Measurements from ENCODE around the gene USP30.

Gene USP30

DNA sequence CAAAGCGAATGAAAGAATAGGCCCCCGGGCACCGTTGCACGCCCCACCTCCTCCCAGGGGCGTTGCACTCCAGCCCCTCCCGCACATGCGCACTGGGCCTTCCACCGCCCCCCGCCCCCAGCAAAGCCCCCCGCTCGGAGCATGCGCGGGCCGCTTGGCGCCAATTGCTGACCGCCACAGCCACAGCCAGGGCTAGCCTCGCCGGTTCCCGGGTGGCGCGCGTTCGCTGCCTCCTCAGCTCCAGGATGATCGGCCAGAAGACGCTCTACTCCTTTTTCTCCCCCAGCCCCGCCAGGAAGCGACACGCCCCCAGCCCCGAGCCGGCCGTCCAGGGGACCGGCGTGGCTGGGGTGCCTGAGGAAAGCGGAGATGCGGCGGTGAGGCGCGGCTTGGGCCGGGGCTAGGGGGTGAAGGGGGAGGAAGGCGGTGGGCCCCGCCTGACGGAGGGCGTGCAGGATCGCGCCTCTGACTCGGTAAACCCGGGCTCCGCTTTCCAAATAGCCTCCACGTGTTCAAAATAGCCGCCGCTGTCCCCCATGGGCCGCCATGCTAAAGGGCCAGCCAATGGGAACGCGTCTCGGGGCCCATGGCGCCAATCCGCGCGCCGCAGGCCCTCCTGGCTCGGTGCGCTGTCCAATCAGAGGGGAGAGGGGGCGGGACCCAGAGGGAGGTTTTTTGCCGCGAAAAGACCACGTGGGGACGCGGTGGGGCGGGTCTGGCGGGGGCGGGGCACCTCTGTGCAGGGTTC, 45.2 kb downstream of the USP30 start, which contains the start of gene UNG:
UNG (plus strand) TSS at position 163 of the 748 bp plus-strand sequence; CDS start at position 246, 83 bp downstream.
- peak; percentile 100 for DNase-seq (ENCODE audit: low spot score)

DNA sequence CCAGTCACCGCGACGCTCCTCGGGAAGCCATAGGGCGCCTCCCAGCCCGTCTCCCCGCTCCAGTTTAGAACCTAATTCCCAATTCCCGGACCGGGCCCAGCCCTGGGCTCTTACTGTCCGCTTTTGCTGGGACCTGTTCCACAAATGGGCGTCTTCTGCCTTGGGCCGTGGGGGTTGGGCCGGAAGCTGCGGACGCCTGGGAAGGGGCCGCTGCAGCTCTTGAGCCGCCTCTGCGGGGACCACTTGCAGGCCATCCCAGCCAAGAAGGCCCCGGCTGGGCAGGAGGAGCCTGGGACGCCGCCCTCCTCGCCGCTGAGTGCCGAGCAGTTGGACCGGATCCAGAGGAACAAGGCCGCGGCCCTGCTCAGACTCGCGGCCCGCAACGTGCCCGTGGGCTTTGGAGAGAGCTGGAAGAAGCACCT, 45.8 kb downstream of the USP30 start:
- DNase-seq (ENCODE audit: low spot score), result peak; percentile 47

DNA sequence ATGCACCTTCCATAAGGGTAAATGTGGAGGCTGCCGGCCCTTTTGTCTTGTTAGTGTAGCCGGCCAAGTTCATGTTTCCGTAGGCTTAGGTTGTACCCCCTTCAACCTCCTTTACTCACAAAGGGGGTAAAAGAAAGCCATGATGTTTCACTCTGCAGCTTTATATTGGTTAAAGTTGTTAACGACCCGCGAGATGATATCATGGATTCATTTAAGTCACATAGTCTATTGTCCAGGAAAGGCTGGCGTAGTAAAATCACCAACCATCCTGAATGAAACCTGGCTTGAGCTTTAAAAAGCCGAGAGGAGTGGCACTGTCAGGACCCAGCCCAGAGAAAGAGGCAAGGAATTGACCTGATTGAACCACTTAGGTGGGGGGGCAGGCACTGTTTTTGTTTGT, 46.3 kb downstream of the USP30 start:
- DNase-seq (ENCODE audit: low spot score), result peak; percentile 27

DNA sequence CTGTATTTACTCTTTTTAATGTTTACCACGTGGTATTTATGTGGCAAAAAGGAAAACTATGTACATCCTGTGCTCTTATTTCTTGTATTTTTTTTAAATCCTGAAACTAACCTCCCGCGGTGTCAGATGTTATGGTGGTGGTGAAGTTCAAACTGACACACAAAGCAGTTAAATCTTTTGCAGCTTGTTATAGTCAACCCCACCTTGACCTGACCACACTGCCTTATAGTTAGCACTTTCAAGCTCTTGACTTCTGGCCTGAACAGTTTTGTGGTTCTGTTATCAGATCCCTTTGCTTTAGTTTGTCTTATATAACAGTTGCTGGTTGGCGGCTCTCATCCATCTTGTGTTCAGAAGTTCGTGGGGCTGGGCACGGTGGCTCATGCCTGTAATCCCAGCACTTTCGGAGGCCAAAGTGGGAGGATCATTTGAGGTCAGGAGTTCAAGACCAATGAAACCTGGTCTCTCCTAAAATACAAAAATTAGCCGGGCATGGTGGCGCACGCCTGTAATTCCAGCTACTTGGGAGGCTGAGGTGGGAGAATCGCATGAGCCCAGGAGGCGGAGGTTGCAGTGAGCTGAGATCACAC, 47.1 kb downstream of the USP30 start:
- no peak for DNase-seq (ENCODE audit: low spot score)

DNA sequence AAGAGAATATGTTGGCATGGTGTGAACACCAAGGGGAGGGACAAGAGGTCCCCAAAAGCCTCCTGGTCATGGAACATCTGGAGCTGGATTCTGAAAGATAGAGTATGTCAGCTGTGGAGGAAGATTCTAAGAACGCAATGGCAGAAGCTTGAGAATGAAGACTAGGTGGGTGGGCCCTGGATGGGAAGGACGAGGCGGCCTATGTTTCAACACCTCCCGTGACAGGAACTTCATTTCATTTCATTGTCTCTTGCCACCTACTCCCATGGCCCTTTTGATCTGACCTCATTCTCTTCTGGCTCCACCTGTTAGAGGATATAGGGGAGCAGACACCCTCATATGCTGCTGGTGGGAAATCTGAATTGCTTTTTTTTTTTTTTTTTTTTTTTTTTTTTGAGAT, 48.4 kb downstream of the USP30 start:
- no peak for DNase-seq (ENCODE audit: low spot score)

DNA sequence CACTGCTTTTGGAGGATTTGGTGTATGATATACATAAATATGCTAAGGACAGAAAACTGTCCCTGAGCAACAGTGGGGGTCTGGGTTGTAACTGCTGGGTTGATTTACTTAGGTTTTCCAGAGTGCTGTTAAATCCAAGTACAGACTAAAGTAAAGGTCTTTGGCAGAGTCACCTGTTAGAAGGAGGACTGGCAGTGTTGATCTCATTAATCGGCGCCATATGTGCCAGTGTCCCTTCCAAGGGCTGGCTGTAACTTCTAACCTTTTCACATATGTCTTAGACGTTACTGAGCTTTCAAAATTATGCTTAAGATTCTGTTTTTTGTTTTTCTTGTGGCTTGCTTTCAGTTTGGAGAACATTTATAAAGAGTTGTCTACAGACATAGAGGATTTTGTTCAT, 50.1 kb downstream of the USP30 start:
- DNase-seq (ENCODE audit: low spot score), result no peak

DNA sequence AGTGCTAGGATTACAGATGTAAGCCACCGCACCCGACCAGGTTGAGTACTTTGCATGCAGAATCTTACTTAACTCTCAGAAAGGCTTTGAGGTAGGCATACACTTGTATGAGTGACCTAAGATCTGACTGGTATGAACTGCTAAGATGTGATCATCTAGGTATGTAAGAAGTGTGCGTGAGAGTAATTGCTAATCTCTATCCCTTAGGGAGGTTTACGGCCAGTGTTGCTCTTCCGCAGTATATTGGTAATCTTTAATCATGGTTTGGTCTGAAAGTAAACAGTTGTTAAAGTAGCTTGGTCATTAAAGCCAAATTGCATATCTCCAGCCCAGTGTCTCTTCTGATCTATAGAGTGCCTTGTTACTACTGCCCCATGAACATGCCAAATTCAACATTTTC, 52.8 kb downstream of the USP30 start:
- no peak for DNase-seq (ENCODE audit: low spot score)

DNA sequence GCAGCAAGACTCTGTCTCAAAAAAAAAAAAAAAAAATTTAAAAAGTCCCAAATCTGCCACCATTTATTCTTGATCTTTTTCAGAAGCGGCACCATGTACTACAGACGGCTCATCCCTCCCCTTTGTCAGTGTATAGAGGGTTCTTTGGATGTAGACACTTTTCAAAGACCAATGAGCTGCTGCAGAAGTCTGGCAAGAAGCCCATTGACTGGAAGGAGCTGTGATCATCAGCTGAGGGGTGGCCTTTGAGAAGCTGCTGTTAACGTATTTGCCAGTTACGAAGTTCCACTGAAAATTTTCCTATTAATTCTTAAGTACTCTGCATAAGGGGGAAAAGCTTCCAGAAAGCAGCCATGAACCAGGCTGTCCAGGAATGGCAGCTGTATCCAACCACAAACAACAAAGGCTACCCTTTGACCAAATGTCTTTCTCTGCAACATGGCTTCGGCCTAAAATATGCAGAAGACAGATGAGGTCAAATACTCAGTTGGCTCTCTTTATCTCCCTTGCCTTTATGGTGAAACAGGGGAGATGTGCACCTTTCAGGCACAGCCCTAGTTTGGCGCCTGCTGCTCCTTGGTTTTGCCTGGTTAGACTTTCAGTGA, 57.5 kb downstream of the USP30 start:
- no peak for DNase-seq (ENCODE audit: low spot score)

DNA sequence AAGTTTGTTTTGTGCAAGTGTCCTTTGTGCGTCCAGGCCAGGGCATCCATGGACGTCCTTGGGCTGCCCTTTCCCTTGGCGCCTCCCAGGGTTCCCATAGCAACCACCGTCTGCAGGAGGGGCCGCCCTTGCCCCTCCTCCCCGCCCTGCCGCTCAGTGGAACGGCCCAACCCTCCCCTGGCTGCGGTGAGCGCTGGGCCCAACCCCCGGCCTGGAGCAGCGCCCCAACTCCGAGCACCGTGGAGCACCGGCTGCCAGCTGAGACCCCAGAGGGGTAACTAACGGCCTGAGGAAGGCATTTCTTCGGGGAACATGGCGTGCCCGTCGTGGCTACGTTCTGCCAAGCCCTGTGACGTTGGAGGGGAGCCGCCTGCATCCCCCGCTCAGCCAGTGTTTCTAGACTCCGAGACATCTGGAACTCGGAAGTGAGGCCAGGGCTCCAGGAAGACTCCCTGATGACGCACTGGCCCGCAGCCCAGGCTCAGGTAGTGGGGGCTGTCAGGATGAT, 58.7 kb downstream of the USP30 start:
- peak; percentile 78 for DNase-seq (ENCODE audit: low spot score)

DNA sequence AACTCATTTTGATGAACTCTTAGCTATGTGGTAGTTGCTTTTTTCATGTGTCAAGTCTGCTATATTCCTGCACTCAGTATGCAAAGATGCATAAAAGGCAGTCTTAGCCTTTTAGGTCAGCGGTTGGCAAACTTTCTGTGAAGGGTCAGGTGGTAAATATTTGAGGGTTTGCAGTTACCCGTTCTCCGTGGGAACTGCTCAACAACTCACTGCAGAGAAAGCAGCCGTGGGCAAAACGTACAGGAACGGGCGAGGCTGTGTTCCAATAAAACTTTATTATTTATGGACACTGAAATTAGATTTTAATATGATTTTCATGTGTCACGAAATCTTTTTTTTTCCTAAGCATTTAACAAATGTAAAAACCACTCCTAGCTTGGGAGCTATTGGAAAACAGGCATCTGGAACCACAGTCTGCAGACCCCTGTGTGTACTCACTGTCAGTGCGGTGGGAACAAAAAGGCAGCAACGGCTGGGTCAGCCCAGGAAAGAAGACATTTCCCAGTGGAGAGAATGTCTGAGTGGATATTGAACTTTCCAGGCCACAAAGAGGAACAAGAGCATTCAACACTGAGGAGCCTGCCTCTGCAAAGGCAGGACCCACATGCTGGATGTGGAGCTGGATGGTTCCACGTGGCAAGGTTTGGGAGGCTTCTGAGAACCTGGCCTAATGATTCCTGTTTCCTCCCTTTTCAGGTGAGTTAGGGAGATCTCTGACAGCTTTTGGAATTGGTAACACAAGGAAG, 60.5 kb downstream of the USP30 start:
- no peak for DNase-seq (ENCODE audit: low spot score)

DNA sequence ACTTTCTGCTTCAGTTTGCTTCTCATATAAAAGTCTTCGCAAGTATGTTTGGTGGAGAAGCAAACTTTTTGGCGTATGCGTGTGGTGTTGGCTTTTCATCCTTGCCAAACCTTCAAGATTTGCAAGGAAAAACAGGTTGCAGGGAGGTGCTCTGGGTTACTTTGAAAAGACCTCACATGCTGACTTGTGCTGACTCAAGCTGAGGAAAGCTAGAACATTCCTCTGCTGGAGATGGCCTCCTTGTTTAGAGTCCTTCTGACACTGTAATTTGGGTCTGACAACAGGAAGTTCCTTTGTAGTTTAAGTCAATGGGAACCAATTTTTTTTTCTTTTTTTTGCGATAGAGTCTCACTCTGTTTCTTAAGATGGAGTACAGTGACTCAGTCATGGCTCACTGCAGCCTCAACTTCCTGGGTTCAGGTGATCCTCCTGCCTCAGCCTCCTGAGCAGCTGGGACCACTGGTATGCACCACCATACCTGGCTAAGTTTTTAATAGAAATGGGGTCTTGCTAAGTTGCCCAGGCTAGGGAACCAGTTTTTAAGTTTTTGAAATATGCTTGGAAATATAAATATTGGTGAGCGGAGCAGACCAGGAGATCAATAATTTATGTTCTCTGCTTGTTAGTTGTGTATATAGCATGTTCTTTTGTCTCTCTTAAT, 61.4 kb downstream of the USP30 start:
- DNase-seq (ENCODE audit: low spot score), result no peak

DNA sequence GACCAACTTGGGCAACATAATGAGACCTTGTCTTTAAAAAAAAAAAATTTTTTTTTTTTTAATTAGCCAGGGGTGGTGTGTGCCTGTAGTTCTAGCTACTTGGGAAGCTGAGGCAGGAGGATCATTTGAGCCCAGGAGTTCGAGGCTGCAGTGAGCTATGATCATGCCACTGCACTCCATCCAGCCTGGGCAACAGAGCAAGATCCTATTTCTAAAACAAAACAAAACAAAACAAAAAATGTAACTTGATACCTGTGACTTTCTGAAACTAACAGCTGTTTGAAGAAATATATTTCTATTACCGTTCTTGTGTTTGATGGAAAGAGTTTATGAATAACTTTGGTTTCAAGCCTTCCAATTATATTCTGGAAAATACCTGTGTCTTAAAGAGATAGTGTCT, 62.3 kb downstream of the USP30 start:
- no peak for DNase-seq (ENCODE audit: low spot score)

DNA sequence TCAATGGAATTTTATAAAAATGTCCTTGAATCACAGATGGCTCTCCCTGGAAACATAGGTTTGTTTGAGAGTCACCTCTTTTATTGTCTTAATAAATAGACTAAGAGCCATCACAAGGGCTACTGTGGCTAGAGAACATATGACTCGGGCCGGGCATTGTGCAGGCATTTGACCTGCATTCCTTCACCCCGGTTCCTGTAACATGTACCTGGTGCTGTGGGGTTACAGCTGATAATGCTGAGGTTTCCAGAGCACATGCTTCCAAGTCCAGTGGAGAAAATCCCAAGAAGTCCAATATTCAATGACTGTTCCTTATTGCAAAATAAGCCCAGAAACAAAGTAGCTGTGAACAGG, 63.0 kb downstream of the USP30 start:
- no peak for DNase-seq (ENCODE audit: low spot score)

DNA sequence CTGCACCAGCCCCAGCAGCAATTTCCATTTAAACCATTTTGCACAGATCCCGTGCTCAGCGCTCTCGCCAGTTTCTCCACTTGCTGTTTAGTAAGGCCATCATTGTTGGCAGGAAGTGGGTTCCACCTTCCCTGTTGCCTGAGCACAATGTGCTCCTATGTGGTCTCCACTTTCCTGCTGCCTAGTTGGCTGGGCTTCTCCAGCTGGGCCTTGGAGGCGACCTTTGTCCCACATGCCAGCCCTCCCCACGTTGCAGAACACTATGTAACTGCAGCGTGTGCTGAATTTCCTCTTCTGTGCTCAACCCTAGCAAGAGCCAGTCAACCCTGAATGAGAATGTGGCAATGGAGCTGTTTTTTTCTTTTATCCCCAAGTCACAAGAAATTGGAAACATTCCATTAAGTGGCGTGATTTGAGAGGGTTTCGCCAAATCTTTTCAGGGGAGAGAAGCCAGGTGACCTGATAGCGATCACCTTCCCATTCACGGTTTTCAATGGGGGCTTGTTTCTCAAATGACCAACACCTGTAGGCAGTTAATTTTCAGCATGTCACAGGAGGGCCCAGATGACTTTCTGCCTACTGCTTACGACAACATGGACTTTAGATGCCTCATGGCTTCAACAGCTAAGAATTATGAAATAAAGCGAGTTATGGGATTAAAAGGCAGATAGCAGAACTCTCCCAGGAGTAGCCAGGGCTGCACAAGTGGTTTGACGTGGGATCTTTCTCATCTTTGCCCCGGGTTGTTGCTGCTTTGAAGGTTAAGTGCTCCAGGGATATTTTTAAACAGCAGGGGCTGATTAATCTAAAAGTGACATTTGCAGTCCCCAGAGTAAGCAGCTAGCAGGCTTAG, 63.6 kb downstream of the USP30 start, which contains the start of gene ACACB:
ACACB (plus strand) TSS at position 830 of the 853 bp plus-strand sequence. CDS start 22,819 bp downstream, outside the sequence.
- DNase-seq (ENCODE audit: low spot score), result no peak

DNA sequence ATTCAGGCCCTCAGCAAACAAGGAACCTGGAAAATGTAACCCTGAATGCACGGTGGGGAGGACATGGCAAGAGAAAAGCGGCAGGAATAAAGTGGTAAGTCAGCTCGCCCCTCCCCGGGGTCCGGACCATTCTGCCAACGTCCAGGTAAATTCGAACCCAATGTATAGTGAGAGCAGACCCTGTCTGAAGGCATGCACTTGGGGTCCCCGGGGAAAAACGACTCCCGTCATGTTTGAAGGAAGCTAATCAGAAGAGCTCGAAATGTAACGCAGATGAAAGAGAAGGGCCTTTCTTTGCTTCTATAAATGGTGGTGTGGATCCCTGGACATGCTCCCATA, 64.2 kb downstream of the USP30 start:
- DNase-seq (ENCODE audit: low spot score), result no peak

DNA sequence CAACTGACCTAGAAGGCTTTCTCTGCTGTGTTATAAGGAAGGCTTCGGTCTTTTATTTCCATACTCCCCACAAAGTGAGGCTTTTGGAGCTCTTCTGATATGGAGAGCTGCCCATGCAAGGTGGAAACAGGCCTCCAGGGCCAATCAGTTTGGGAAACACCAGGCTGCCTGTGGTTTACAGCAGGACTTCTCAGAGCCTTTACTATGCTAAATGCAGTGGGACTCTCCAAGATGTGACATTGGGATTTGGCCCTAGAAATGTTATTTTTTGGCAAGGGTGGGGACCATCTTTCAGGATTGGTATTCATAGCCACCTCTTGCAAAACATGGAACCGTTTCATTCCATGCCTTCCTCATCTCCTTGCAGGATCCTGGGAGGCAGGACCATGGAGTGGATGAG, 67.7 kb downstream of the USP30 start:
- no peak for DNase-seq (ENCODE audit: low spot score)

DNA sequence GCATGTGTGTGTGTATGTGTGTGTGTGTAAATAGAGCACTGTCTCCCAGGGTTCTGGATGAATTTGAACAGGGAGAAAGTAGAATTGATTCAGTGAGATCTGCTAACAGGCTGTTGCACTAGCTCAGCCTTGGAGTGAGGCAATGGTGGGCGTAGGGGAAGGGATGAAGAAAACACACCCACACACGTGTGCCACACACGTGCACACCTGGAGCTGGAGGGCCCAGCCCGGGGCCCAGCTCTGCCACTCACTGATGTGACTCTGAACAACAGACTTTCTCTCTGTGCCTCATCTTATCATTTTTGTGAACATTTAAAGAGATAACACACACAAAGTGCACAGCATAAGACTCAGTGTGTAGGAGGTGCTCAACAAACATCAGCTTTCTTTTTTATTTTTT, 68.2 kb downstream of the USP30 start:
- DNase-seq (ENCODE audit: low spot score), result no peak

DNA sequence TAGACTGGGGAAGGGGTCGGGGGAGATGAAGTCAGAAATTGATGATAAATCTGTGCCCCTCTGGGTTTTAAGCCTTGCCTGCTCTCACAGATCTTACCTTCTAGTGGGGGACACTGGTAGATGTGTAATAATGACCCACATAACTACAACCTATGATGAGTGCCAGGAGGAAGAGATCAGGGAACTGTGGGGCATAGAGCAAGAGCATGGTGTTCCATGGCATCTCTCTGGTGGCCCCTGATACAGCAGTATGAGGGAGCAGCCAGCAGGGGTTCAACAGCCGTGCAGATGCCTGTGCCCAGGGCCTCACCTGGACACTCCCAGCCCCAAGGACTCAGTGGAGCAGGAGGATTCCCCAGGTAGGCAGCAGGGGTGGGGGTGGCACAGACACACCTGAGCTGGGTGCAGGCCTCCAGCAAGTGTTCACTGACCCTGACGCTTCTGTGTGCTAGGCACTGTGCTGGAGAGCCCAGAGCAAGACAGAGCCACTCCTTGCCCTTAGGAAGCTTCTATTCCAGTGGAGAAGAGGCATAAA, 69.0 kb downstream of the USP30 start:
- DNase-seq (ENCODE audit: low spot score), result no peak

DNA sequence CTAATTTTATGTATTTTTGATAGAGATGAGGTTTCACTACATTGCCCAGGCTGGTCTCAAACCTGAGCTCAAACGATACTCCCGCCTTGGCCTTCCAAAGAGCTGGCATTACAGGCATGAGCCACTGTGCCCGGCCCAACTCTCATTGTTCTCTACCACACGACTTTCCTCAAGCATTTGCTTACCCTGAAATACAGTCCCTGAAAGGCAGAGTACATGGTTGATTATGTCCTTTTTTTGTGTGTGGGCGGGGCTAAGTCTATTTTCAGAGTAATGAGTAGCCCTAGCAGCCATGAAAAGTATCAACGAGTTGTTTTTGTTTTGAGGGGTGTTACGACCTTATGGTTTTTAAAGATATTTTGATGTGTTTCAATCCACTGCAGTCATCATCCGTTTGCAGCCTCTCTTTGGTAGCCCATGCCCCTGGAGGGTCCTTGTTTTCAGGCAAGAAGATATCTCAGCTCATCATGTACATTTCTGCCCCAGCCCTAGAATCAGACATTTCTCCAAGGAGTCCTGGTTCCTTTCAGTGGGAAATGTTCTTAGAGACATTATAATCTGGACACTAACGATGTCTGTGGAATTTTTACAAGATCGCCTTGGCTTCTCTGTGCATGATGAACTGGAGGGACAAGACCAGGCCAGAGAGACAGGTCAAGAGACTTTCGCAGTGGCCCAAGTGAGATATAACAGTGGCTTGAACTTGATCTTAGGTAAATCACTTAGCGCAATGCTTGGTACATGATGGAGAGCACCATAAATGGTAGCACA, 72.7 kb downstream of the USP30 start:
- DNase-seq (ENCODE audit: low spot score), result no peak

DNA sequence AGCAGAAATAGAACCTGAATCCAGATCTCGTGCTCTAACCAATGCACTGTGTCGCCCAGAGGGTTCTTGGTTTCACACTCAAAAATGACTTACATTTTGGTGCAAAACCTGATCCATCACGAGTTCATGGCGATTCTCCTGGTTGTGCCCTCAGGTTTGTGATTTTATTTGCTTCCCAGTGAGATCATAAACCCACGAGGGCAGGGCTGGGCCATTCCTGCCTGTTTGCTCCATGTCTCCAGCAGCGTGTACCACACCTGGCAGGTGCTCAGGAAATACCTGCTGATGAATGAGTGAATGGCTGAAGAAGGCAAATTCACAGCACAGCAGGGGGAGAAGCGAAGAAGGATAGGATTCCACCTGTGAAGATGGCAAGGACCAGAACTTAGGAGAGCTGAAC, 73.4 kb downstream of the USP30 start:
- DNase-seq (ENCODE audit: low spot score), result no peak
